HG03159 (cell line): ENCODE results near the gene JDP2.
A peak's percentile ranks its signal among the peaks of the same experiment; 100 is the strongest.

Experiments used
- ATAC-seq: cut with Tn5 transposase; IDR thresholded peaks from one replicate; pipeline ENCODE4 v1.9.1; 2021; ENCODE audit warnings: mild to moderate bottlenecking, moderate library complexity; ENCODE audit not compliant: unreplicated experiment

Gene JDP2

DNA sequence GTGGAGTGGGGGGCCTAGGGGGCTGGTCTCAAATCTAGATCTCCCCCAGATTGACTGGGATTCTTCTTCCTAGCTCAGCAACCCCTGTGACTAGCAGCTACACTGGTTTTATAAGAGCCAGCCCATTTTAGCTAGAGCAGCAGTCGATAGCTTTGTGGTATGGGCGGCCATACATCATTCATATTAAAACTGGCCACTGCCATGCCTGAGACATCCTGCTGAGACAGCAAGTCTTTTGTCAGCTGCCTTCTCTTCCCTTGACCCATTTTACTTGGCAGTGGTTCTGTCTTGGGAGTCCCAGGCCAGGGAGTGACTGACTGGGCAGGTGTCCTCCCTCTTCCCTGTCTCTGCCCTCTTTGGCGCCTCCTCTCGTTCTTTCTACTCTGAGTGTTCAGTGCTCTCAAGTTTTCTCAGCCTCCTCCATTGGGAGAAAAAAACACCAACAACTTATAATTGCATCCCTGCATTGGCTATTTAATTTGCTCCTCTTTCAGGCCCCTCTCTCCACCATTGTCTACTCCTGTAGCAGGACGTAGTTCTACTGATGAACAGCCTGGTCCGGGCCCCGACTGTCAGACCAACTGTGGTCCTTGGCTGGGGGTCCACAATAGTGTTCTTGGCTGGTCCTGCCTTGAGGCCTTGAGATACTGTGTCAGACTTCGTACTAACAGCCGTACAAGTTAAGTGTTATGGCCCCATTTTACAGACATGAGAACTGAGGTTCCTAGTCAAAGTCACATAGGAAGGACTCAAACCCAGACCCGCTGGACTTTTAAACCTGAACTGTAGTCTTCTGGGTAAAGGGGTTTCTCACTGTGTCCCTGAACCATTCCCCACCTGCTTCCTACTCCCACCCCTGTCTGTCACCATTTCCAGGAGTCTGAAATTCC, 18.3 kb upstream of the JDP2 start:
- ATAC-seq, result no peak

DNA sequence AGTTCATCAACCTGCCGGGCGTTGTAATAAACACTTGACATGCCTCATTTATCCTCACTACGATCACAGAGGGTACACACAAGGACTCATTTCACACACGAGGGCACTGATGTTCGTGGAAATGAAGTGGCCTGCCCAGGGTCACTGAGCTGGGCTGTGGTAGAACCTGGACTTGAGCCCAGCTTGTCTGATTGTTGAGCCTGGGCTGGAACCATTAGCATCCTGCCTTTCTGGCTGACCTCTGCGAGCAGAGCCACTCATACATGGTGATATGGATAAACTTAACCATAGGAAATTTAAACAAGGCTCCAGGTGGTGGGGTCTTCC, 16.6 kb upstream of the JDP2 start:
- ATAC-seq, result no peak

DNA sequence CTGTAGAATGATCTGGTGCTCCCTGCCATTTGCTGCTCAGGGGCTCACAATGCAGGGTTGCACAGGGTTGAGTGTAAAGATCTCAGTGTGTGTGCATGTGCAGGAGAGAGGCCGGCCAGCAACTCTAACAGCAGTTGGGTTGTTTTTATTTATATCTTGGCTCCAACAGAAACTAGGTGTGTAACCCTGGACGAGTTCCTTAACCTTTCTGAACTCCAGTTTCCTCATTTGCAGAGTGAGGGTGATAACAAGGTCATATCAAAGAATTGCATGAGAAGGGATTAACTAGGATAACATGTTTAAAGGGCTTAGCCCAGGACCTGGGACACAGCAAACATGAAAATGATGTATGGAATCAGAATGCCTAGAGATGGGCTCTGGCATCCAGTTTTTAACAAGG, 14.8 kb upstream of the JDP2 start:
- no peak for ATAC-seq

DNA sequence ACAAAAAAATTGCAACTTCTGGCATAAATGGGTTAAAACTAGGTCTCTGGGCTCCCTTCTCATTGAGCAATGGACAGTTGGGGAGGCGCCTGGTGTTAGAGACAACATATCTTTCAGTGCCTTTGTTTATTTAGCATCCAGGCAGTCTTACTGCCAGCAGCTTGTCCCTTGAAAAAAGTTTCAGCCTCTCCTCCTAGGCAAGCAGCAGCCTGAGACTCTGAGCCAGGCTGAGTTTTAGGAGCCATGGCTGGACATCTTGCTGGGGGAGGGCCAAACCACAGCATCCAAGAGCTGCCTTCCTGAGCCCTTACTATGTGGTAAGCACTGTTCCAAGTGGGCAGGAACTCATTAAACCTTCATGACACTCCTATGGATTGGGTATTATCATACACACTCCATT, 10.1 kb upstream of the JDP2 start:
- no peak for ATAC-seq

DNA sequence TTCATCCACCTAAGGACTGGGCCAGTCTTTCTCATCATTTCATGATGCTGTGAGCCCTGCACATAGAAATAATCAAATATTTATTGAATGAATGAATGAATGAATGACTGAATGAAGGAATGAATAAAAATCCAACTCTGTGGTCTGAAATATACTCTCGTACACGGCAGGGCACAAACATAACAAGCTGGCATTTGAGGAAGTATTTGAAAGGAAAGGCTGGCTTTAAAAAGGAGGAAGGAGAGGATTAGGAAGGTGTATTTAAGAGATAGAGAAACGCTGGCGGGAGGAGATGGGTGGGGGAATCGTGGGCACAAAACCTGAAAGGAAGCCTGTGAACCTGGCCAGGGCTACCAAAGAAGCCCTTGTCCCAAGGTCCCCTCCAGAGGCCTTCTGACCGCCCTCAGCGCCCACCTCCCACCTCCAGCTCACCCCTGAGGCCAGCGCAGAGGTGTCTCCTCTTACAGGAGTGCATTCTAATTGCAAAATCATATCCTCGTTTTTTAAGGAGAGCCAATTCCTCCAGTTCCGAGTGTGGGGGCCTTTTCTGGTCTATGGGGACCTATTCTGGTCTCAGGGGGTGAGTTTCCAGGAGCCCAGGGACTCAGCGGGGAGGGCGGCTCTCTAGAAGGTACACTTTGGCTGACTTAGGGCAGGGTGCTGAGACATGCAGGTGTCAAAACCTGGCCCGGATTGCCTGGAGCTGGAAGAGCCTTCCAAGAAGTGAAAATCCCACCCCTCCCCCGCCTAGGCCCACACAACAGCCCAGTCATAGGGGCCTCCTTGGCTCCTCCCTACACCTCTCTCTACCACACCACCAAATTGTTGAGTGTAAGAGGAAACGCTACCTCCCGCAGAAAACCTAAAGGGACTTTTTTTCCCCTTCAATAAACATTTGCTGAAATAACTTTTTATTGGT, 8.7 kb upstream of the JDP2 start:
- ATAC-seq, result no peak

DNA sequence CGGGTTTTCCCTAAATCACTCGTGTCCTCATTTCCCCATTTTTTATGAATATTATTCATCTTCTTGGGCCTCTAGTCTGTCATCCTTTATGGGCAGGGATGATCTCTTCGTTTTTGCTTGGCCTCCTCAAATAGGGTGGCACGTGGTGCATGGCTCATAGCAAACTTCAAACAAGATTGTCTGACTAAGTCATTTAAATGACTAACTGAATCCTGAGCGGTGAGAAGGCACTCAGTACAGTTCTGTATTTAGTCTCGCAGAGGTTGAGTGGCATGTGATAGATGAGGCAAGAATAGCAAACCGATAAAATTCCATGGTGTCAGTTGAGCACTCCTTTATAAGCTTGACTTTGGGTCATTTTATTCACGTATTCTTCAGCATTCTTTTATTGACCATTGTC, 5.7 kb upstream of the JDP2 start:
- no peak for ATAC-seq

DNA sequence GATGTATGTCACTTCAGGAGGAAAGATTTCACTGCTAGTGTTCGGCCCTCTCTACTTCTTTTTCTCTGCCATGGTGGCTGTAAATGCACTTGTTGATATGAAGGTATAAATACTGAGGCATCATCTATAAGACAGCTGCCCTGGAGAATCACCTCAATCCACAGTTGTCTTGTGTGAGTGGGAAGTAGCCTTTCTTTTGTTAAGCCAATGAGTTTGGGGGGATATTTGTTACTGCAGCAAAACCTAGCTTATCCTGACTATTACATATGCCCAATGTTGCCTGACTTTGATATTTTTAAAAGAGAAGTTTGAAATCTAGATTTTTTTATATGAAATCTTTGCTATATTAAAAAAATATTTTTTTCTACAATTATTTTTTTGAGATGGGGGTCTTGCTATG, 3.3 kb upstream of the JDP2 start:
- no peak for ATAC-seq

DNA sequence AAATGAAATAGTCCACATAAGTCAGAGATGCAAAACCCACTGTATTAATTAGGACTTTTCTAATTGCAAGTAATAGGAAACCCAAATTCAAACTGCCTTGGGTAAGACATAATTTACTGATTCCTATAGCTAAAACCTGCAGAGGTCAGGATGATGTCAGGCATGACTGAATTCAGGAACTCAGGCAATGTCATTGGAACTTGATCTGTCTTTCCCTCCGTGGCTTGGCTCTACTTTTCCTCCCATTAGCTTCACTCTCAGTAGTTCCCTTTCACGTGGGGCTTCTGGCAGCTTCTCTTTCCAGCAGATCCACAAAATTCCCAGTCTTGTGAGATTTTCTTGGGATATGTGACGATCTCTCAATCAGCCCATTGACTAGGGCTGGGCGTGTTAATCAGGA, 2.4 kb upstream of the JDP2 start:
- no peak for ATAC-seq

DNA sequence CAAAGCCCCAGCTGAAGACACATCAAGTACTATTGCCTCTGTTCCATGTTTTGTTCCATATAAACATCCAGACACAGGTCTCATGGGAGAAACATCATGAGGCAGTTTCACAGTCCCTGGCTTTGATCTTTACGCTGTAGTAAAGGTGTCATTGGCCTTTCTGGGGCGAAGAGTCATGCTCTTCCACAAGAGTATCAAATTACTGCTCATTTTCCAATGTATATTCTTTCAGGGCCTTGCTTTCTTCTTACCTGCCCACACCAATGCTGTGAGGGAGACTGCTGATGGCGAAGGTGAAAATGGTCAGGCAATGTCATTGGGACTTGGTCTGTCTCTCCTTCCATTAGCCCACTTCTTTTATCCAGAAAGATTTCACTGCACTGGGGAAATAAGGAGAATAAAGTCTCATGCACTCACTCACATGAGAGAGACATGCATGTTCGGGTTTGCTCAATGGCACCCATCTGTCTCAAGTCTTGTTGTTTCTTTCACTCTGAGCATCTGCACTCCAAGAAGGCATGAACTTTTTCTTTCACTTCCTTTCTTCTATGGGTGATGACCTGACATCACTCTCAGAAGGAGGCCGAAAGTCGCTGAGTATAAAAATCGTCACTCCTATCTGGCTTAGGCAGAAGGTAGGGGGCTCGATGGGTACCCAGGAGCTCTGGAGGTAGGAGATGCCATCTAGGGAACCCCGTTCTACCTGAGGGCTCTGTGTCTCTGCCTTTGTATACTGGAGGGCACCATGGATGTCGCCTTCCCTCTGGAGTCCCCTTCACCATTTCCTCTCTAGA, 1.3 kb upstream of the JDP2 start:
- peak; percentile 73 for ATAC-seq

DNA sequence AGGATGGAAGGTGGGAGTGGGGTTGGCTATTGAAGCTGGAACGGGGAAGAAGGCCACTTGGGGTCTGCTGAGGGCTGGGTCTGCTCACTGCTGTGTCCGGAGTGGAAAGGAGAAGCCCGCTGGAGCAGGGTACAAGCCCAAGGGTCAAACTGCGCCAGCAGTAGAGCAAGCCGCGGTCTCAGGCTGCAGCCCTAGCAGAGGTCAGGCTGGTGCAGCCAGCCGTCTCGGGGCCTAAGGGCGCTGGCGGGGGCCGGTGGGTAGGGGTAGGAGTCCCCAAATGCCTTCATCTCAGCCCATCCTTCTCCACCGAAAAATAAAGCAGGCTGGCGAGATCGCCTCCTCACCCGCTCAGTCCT, 718 bp upstream of the JDP2 start:
- no peak for ATAC-seq

DNA sequence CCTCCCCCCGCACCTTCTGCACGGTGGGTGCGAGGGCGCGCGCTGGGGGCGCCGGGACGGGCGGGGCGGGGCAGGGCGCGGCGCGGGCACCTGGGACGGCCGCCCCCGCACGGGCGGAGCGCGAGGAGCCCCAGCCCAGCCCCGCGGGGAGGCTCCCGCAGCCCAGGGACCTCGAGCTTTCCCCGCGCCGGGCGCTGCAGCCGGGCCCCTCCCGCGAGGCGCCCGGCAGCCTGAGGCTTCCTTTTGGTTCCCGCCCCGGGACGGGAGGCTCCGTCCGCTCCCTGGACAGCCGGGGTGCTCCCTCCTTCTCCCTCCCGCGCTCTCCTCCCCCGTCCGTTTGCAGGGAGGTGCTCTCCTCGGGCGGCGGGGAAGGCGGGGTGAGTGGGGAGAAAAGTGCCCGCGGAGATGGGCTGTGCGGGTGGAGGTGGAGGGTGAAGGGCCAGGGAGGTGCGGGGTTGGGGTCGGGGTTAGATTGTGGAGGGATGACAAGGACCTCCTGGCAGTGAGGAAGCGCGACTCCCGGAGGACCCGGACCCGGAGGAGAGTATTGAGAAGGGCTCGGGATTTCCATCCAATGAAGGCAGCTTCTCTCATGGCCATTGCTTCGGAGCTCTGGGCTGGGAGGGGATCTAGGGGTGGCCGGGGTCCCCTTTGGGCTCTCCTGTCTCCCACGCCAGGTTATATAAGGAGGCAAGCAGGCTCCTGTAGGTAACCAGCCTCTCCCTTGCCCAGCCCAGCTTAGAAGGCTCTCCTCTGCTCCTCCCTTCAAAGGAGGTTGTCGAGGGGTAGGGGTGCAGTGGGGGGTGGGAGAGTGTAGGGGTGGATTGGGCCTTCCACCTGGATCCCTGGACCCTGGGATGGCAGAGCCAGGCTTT, 645 bp downstream of the JDP2 start:
- no peak for ATAC-seq

DNA sequence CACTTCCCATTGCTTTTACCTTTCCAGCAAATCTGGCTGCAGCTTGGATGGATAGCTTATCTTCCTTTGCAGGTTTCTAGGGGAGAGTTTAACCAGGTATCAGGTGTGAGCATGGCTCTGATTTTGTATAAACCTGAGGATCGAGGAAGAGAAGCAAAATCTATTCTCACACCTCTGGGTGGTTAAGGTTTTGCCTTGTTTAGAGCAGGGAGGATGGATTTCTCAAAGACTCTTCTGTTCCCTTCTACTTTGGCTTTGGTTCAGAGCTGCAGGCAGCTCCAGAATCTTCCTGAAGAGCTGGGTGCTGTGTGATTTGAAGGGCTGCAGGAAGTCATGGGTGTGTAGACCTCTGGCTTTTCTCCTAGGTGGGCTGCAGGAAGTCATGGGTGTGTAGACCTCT, 1.7 kb downstream of the JDP2 start:
- no peak for ATAC-seq

DNA sequence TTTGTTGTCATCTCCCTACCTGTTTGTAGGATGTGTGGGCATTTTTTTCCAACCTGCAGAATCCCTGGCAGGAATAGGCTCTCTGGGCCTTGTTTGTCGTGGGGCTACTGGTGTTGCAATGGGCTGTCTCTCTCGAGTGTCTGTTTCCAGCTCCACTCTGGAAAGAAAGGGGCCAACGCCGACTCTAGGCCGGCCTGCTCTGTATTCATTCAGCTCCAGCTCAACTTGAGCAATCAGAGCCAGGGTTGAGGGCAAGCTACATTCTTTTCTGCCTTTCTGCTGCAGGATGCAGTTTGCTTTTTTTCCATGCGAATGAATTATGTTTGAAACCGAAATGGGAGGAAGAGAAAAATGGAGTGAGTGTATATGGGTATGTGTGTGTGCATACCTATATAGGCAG, 2.3 kb downstream of the JDP2 start:
- ATAC-seq, result no peak

DNA sequence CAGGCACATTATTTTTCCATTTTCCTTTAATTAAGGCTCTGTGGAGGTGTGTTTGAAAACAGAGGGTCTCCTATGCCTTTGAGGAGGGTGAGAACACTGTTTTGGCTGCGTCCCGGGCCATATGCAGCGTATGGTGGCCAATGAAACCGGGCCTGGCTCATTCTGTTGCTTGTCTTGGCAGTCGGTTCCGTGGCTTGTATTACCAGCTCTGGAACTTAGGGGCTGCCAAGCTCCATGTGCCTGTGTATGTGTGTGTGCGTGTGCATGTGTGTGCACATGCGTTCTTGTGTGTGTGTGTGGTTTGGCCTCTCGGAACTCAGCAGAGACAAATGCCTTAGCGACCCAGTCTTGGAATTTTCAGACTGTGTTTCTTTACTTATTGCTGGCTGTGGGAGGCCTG, 2.7 kb downstream of the JDP2 start:
- no peak for ATAC-seq

DNA sequence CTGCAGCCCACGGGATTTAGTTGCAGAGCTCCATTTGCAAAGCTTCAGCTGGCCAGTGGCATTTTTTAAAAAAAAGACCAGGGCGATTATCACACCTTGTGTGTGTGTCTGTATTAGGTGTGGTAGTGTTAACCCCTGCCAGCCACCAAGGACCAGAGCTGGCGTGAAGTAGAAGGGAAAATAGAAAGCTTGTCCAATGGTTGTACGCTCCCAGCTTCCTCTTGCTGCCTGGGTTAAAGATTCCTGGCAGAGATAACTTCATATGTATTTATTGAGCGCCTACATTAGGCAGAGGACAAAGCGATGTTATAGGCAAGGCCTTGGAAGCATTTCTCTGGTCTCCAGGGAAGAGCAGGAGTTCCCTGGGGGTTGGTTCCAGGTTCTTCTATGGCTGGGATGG, 3.2 kb downstream of the JDP2 start:
- ATAC-seq, result no peak

DNA sequence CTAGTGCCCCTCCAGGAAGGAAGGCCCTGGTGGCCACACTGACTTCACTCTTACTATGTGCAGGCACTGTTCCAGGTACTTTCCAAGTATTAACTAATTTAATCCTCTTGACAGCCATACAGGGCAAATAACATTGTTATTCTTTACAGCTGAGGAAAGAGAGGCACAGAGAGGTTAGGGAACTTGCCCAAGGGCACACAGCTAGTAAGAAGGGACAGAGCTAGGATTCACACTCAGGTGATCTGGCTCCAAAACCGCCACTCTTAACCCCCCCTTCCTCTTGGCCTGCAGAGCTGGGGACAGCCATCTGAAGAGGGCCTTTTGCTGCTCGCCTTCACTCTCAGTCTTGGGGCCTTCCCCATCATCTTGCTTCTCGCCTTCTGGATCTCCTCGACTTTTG, 4.0 kb downstream of the JDP2 start:
- ATAC-seq, result no peak

DNA sequence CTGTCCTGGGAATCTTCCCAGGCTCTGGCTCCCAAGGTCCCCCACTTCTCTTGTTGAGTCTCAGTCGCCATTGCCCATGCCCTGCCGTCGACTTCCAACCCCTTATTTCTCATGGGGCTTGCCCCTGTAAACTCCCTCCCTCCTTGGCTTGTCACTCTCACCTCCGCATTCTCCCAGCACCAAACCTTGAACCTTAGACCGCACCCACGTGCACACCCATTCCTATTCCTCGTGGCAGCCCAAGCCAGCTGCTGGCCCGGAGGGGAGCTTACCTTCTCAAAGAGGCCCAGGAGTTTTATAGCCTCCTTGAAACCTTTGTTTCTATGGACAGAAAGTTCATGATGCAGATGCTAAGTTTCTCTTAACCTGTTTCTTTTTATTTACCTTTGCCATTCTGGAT, 4.6 kb downstream of the JDP2 start:
- no peak for ATAC-seq

DNA sequence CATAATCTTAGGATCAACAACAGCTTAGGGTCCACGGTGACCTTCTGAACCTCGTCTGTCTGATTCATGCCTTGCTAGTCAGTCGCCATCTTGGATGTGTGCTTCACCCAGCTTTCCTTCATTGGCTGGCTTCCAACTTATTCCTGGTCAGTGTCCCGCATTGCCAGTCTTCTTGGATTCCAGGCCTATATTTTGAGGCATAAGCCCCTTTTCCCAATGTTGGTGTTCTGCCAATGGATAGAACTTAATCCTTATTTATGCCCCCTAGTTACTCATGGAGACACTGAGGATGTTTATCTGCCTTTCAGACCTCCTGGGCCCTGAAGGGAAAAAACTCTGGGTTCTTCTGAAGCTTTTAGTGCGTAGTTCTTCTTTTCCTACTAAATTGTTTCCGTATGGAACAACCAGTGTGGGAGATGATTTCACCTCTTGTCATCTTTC, 5.8 kb downstream of the JDP2 start:
- ATAC-seq, result no peak

DNA sequence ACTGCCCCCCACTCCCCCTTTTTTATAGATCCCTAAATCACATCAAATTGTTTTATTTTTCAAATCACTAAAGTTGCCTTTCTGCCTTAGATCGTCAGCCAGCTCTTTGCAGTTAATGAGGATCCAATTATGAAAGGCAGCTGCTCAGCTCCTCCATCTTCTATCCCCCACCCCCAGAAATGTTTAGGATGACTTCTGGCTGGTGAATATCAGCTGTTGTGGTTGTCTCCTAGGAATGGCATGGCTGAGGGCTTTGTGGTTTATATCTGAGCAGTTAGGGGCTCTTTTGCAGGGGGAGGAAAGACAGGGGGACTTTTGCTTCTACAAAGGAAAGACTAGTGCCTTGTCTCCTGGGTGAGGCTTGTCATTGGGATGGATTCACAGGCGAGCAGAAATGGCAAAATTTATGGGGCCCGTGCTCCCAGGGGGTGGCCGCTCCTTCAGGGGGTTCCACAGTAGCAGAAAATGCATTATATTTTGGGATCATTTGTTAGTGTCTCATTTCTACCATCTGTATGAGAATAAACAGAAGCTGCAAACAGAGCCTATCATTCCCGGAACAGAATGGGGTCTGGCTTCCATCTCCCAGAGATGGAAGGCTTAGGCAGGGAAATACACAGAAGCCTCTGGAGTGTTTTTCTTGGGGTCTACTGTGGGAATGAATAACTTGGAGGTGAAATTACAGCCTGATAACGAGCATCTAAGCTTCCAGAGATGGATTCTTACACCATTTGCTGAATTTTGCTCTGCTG, 6.5 kb downstream of the JDP2 start:
- no peak for ATAC-seq

DNA sequence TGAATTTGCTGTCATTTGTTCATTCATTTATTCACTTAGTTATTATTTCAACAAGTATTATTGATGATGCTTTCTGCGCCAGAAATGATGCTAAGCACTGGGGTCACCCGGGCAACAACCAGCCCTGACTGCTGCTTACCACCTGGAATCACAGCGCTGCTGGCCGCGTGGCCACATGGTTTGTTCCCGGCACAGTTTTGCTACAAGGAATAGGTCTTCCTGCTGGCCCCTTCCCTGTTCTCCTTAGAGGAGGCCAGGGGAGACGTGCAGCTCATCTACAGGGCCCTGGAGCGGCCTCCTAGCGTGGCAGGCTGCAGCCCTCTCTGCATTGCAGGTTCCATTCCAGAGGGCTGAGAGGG, 7.0 kb downstream of the JDP2 start:
- no peak for ATAC-seq
